ENCODE data around the gene CCNK.

DNA sequence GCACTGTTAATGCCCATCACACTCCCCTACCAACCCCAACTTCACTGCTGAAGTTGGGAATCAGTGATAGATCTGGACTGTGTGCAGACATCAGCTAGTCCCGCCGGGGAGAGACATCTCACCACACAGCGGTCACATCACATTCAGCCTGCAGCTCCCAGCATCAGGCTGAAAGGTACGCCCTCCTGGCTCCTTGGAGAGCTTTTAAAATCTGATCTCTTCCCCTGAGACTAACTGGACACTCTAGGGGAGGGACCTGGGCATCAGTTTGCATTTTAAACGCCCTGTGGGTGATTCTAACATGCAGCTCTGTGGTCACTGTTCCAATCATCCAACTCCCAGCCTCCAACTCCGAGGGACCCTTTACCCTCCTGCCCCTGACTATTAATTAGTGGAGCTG is 64.4 kb downstream of the CCNK start:
- TF ChIP-seq, protein P1, sequence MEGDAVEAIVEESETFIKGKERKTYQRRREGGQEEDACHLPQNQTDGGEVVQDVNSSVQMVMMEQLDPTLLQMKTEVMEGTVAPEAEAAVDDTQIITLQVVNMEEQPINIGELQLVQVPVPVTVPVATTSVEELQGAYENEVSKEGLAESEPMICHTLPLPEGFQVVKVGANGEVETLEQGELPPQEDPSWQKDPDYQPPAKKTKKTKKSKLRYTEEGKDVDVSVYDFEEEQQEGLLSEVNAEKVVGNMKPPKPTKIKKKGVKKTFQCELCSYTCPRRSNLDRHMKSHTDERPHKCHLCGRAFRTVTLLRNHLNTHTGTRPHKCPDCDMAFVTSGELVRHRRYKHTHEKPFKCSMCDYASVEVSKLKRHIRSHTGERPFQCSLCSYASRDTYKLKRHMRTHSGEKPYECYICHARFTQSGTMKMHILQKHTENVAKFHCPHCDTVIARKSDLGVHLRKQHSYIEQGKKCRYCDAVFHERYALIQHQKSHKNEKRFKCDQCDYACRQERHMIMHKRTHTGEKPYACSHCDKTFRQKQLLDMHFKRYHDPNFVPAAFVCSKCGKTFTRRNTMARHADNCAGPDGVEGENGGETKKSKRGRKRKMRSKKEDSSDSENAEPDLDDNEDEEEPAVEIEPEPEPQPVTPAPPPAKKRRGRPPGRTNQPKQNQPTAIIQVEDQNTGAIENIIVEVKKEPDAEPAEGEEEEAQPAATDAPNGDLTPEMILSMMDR (conservative IDR thresholded peaks at IDR 0.05): no peak
- TF ChIP-seq ZFX (IDR thresholded peaks at IDR 0.05): no peak

Measured in C4-2B (cell line).